Measurements from ENCODE around the gene SRGAP3.

Gene SRGAP3

GRCh38 chr3:8954938-8955763, 294.3 kb downstream of the SRGAP3 start:
- no peak for DNase-seq

- no peak for DNase-seq
Measured at GRCh38 chr3:8953313-8953712, 296.1 kb downstream of the SRGAP3 start.

- no peak for DNase-seq
Measured at GRCh38 chr3:8952130-8952529, 297.3 kb downstream of the SRGAP3 start.

- DNase-seq = no peak
Measured at GRCh38 chr3:8945890-8946600, 303.4 kb downstream of the SRGAP3 start.

GRCh38 chr3:8942746-8943488, 306.5 kb downstream of the SRGAP3 start:
- DNase-seq = no peak

- DNase-seq = no peak
Measured at GRCh38 chr3:8942115-8942514, 307.3 kb downstream of the SRGAP3 start.

- DNase-seq = no peak
Measured at GRCh38 chr3:8938021-8938420, 311.4 kb downstream of the SRGAP3 start.

- no peak for DNase-seq
Measured at GRCh38 chr3:8937064-8938020, 312.1 kb downstream of the SRGAP3 start.

GRCh38 chr3:8932507-8932906, 316.9 kb downstream of the SRGAP3 start:
- no peak for DNase-seq

GRCh38 chr3:8931342-8931741, 318.1 kb downstream of the SRGAP3 start:
- DNase-seq = no peak

Measured in CD4-positive, alpha-beta T cell treated with Interleukin-6 for 4 hours (primary cell).